ENCODE measurements around the gene STK31.
"Not testable (repeated sequence)": the region's sequence is repeated elsewhere in the genome, so short reads cannot be mapped to it uniquely, and the experiment has no call there.

Gene STK31

GRCh38 chr7:23802720-23803397, 92.8 kb downstream of the STK31 start:
- in situ Hi-C loops (cut with MboI; ENCODE audit: low pct_unique_long_range_greater_than_20kb, low sequenced_read_pairs, unreplicated experiment), result no loop called here
- no peak for TF ChIP-seq CTCF (IDR thresholded peaks at IDR 0.05; ENCODE audit: extremely low read depth, insufficient read depth, missing control alignments)
- DNase-seq (ENCODE audit: low spot score), result no peak

- DNase-seq (ENCODE audit: low spot score), result no peak
- in situ Hi-C loops (cut with MboI; ENCODE audit: low pct_unique_long_range_greater_than_20kb, low sequenced_read_pairs, unreplicated experiment), result no loop called here
Measured at GRCh38 chr7:23804707-23805106, 94.7 kb downstream of the STK31 start.

GRCh38 chr7:23808421-23808820, 98.4 kb downstream of the STK31 start:
- DNase-seq (ENCODE audit: low spot score), result no peak
- no peak for TF ChIP-seq CTCF (IDR thresholded peaks at IDR 0.05; ENCODE audit: extremely low read depth, insufficient read depth, missing control alignments)
- in situ Hi-C loops (cut with MboI; ENCODE audit: low pct_unique_long_range_greater_than_20kb, low sequenced_read_pairs, unreplicated experiment), result no loop called here

More at GRCh38 chr7:23804707-23805106, 94.7 kb downstream of the STK31 start:
- no peak for TF ChIP-seq CTCF (IDR thresholded peaks at IDR 0.05; ENCODE audit: extremely low read depth, insufficient read depth, missing control alignments)

- in situ Hi-C loops (cut with MboI; ENCODE audit: low pct_unique_long_range_greater_than_20kb, low sequenced_read_pairs, unreplicated experiment), result no loop called here
- no peak for TF ChIP-seq CTCF (IDR thresholded peaks at IDR 0.05; ENCODE audit: extremely low read depth, insufficient read depth, missing control alignments)
- no peak for DNase-seq (ENCODE audit: low spot score)
Measured at GRCh38 chr7:23810099-23810498, 100.1 kb downstream of the STK31 start.

GRCh38 chr7:23811540-23811939, 101.5 kb downstream of the STK31 start:
- in situ Hi-C loops (cut with MboI; ENCODE audit: low pct_unique_long_range_greater_than_20kb, low sequenced_read_pairs, unreplicated experiment), result no loop called here
- DNase-seq (ENCODE audit: low spot score), result no peak
- TF ChIP-seq CTCF (IDR thresholded peaks at IDR 0.05; ENCODE audit: extremely low read depth, insufficient read depth, missing control alignments), result no peak

- DNase-seq (ENCODE audit: low spot score); in situ Hi-C loops (cut with MboI; ENCODE audit: low pct_unique_long_range_greater_than_20kb, low sequenced_read_pairs, unreplicated experiment): not testable (repeated sequence)
Measured at GRCh38 chr7:23828125-23828524, 118.1 kb downstream of the STK31 start.

- in situ Hi-C loops (cut with MboI; ENCODE audit: low pct_unique_long_range_greater_than_20kb, low sequenced_read_pairs, unreplicated experiment), result not testable (repeated sequence)
Measured at GRCh38 chr7:23832733-23833132, 122.7 kb downstream of the STK31 start.

GRCh38 chr7:23833405-23833804, 123.4 kb downstream of the STK31 start:
- no peak for DNase-seq (ENCODE audit: low spot score)
- in situ Hi-C loops (cut with MboI; ENCODE audit: low pct_unique_long_range_greater_than_20kb, low sequenced_read_pairs, unreplicated experiment), result no loop called here
- no peak for TF ChIP-seq CTCF (IDR thresholded peaks at IDR 0.05; ENCODE audit: extremely low read depth, insufficient read depth, missing control alignments)

More at GRCh38 chr7:23832733-23833132, 122.7 kb downstream of the STK31 start:
- not testable (repeated sequence) for DNase-seq (ENCODE audit: low spot score)

- DNase-seq (ENCODE audit: low spot score); in situ Hi-C loops (cut with MboI; ENCODE audit: low pct_unique_long_range_greater_than_20kb, low sequenced_read_pairs, unreplicated experiment): not testable (repeated sequence)
Measured at GRCh38 chr7:23844837-23845236, 134.8 kb downstream of the STK31 start.

Measured in GM13977 (cell line).